ENCODE results near the gene SCRG1. TPM values are rescaled to one million over a fixed set of nuclear protein-coding genes. Genes with fewer than 3 reads are reported as not detected.

Gene SCRG1
- total RNA-seq, 1 donor from 2014 or later = 2.3 TPM

- no peaks in the 10 kb centered on the region for H3K36me3 ChIP-seq
- TF ChIP-seq CTCF (IDR thresholded peaks at IDR 0.05) = no peak
- no peaks in the 10 kb centered on the region for H3K27me3 ChIP-seq
- intact Hi-C loops (cut with DNase I) = no loop called here
- no peak overlapping the region for H3K27ac ChIP-seq
- peaks cover 0 to 8% of the 10 kb centered on the region in 2 donors for H3K4me1 ChIP-seq
- DNase-seq (ENCODE audit: low spot score in 2 of 2) = no peak
- H3K9me3 ChIP-seq = no peaks in the 10 kb centered on the region
- H3K4me3 ChIP-seq = no peak overlapping the region
These were observed 33.5 kb upstream of the SCRG1 start for GRCh38 chr4:173432430-173432829.

GRCh38 chr4:173426064-173426463, 27.1 kb upstream of the SCRG1 start:
- no peak for TF ChIP-seq CTCF (IDR thresholded peaks at IDR 0.05)
- Histone ChIP-seq H3K36me3 (no peaks in the 10 kb centered on the region), H3K9me3 (no peaks in the 10 kb centered on the region), H3K4me1 (peaks cover 0 to 12% of the 10 kb centered on the region in 2 donors), H3K27me3 (no peaks in the 10 kb centered on the region), H3K27ac (peak overlapping the region; percentile 68 to 79), H3K4me3 (no peak overlapping the region)
- DNase-seq (ENCODE audit: low spot score in 2 of 2) = no peak
- intact Hi-C loops (cut with DNase I) = loop anchor here (5.0 to 10.0 kb wide), 2 partner anchors 51 to 699 kb away; no protein-coding TSS in a partner anchor

GRCh38 chr4:173424899-173425805, 26.2 kb upstream of the SCRG1 start:
- intact Hi-C loops (cut with DNase I) = loop anchor here (5.0 to 10.0 kb wide), 2 partner anchors 52 to 700 kb away; no protein-coding TSS in a partner anchor
- peak overlapping the region; percentile 68 to 79 for H3K27ac ChIP-seq

GRCh38 chr4:173420801-173421200, 21.9 kb upstream of the SCRG1 start:
- H3K4me3 ChIP-seq = no peak overlapping the region
- no peak overlapping the region for H3K27ac ChIP-seq
- no peaks in the 10 kb centered on the region for H3K9me3 ChIP-seq
- intact Hi-C loops (cut with DNase I) = loop anchor here (1.0 to 10.0 kb wide), 3 partner anchors 74 to 704 kb away; partner anchors contain the start of gene HMGB2
- H3K4me1 ChIP-seq = peaks cover 0 to 10% of the 10 kb centered on the region in 2 donors
- no peaks in the 10 kb centered on the region for H3K27me3 ChIP-seq
- H3K36me3 ChIP-seq = no peaks in the 10 kb centered on the region
- no peak for DNase-seq (ENCODE audit: low spot score in 2 of 2)
- TF ChIP-seq CTCF (IDR thresholded peaks at IDR 0.05) = no peak

More at GRCh38 chr4:173424899-173425805, 26.2 kb upstream of the SCRG1 start:
- Histone ChIP-seq H3K9me3 (no peaks in the 10 kb centered on the region), H3K36me3 (no peaks in the 10 kb centered on the region), H3K4me3 (no peak overlapping the region), H3K27me3 (no peaks in the 10 kb centered on the region), H3K4me1 (peaks cover 0 to 12% of the 10 kb centered on the region in 2 donors)
- no peak for TF ChIP-seq CTCF (IDR thresholded peaks at IDR 0.05)
- DNase-seq (ENCODE audit: low spot score in 2 of 2) = peak in 1 of 2 donors; percentile 80

GRCh38 chr4:173420324-173420752, 21.4 kb upstream of the SCRG1 start:
- Histone ChIP-seq H3K36me3 (no peaks in the 10 kb centered on the region), H3K27ac (no peak overlapping the region), H3K9me3 (no peaks in the 10 kb centered on the region), H3K27me3 (no peaks in the 10 kb centered on the region), H3K4me1 (peaks cover 0 to 7% of the 10 kb centered on the region in 2 donors), H3K4me3 (no peak overlapping the region)
- TF ChIP-seq CTCF (IDR thresholded peaks at IDR 0.05) = peak in 2 of 3 experiments; percentile 45 to 61
- no peak for DNase-seq (ENCODE audit: low spot score in 2 of 2)
- intact Hi-C loops (cut with DNase I) = loop anchor here (1.0 to 10.0 kb wide), 3 partner anchors 74 to 704 kb away; partner anchors contain the start of gene HMGB2
